ENCODE results near the gene ALCAM.

ALCAM gene

DNA sequence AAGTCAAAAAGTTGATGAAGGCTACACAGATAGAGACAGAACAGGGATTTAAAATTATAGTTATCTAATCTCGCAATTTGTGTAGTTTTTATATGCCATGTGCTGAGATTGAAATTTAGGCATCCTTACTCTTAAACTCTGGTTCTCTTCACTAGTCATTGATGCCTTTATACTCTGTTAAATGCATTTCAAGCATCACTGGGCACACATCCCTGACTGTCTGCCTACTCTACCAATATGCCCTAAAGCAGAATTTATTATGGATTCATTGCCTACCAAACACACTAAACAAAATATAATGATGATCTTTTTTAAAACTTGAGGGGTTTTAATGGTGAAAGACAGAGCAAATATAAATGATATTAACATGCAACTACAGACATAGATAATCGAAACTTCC lies 10.3 kb upstream of the ALCAM start:
- H3K27ac ChIP-seq (ENCODE audit: low read depth, low read length): no peak overlapping the region
- peaks cover 18% of the 10 kb centered on the region; the same call in 1 of the 2 replicates for H3K4me1 ChIP-seq (ENCODE audit: control insufficient read depth, insufficient read depth, low read length)
- no peak overlapping the region for H3K4me3 ChIP-seq (ENCODE audit: low read depth, low read length)
- no peak overlapping the region for H3K9ac ChIP-seq (ENCODE audit: low read length)
- H3K9me3 ChIP-seq (ENCODE audit: control insufficient read depth, insufficient read depth, low read depth, low read length): no peaks in the 10 kb centered on the region
- H3K36me3 ChIP-seq (ENCODE audit: control insufficient read depth, insufficient read depth, low read length): no peaks in the 10 kb centered on the region
- peaks cover 18% of the 10 kb centered on the region; the same call in 1 of the 2 replicates for H3K27me3 ChIP-seq (ENCODE audit: control insufficient read depth, insufficient read depth, low read length)

DNA sequence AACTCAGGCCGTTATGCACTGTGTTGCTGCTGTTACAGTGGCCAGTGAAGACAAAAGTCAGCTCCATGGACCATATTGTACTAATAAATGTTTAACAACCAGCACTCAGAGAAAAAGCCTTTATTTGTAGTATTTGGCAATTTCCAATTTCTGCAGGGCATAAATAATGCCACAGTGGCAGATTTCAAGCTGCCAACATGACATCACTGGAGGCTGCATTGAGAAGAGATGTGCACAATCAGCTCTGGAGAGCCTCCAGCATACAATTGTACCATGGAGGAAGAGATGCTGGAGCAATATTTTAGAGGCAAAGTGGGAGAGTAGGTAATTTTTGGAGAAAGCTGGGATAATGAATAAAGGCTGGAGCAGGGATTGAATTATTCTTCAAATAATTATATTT lies 9.7 kb upstream of the ALCAM start:
- peaks cover 18% of the 10 kb centered on the region; the same call in 1 of the 2 replicates for H3K4me1 ChIP-seq (ENCODE audit: control insufficient read depth, insufficient read depth, low read length)
- no peaks in the 10 kb centered on the region for H3K9me3 ChIP-seq (ENCODE audit: control insufficient read depth, insufficient read depth, low read depth, low read length)
- no peak overlapping the region for H3K27ac ChIP-seq (ENCODE audit: low read depth, low read length)

GRCh38 chr3:105359098-105359762 lies 7.5 kb upstream of the ALCAM start:
- H3K27me3 ChIP-seq (ENCODE audit: control insufficient read depth, insufficient read depth, low read length): peaks cover 3% of the 10 kb centered on the region; the same call in 1 of the 2 replicates
- H3K4me1 ChIP-seq (ENCODE audit: control insufficient read depth, insufficient read depth, low read length): peaks cover 24% of the 10 kb centered on the region
- no peaks in the 10 kb centered on the region for H3K36me3 ChIP-seq (ENCODE audit: control insufficient read depth, insufficient read depth, low read length)
- no peaks in the 10 kb centered on the region for H3K9me3 ChIP-seq (ENCODE audit: control insufficient read depth, insufficient read depth, low read depth, low read length)
- no peak overlapping the region for H3K9ac ChIP-seq (ENCODE audit: low read length)
- H3K4me3 ChIP-seq (ENCODE audit: low read depth, low read length): no peak overlapping the region
- H3K27ac ChIP-seq (ENCODE audit: low read depth, low read length): no peak overlapping the region

More for the DNA sequence above, 9.7 kb upstream of the ALCAM start:
- Histone ChIP-seq H3K36me3 (ENCODE audit: control insufficient read depth, insufficient read depth, low read length) (no peaks in the 10 kb centered on the region), H3K4me3 (ENCODE audit: low read depth, low read length) (no peak overlapping the region), H3K27me3 (ENCODE audit: control insufficient read depth, insufficient read depth, low read length) (peaks cover 18% of the 10 kb centered on the region; the same call in 1 of the 2 replicates), H3K9ac (ENCODE audit: low read length) (no peak overlapping the region)

- H3K27ac ChIP-seq (ENCODE audit: low read depth, low read length): no peak overlapping the region
Measured at GRCh38 chr3:105360003-105360402, 6.7 kb upstream of the ALCAM start.

DNA sequence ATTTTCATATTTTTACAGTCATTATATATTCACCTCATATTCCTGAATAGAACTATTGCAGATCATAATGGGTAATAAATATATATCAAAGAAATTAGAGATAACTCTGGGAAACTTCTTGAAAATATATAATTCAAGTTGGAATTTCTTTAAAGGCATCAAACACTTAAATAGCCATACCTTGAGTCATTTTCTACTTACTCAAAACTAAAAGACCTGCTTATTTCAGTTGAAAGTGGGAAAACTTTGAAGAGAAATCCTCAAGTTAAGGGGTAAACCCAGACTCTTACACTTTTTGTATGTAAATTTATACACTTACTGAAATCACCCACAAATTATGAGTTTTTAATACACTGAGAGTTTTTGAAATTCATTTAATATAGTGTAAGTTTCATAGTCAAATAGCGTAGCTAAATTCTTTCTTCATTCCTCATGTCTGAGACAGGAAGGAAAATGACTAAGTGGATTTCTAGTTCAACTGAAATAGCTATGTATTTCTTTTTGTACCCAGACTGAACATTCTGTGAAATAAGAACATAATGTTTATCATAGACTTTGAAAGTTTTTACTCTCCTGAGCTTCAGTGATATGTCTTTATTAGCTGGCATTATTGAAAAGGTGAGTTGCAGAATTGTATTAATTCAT lies 4.6 kb upstream of the ALCAM start:
- Histone ChIP-seq H3K27ac (ENCODE audit: low read depth, low read length) (no peak overlapping the region), H3K36me3 (ENCODE audit: control insufficient read depth, insufficient read depth, low read length) (no peaks in the 10 kb centered on the region), H3K4me3 (ENCODE audit: low read depth, low read length) (no peak overlapping the region), H3K27me3 (ENCODE audit: control insufficient read depth, insufficient read depth, low read length) (0 out of 2 replicates have a peak, but pooled peaks cover 1% of the 10 kb centered on the region), H3K4me1 (ENCODE audit: control insufficient read depth, insufficient read depth, low read length) (peaks cover 19% of the 10 kb centered on the region), H3K9me3 (ENCODE audit: control insufficient read depth, insufficient read depth, low read depth, low read length) (no peaks in the 10 kb centered on the region), H3K9ac (ENCODE audit: low read length) (no peak overlapping the region)

More at GRCh38 chr3:105360003-105360402, 6.7 kb upstream of the ALCAM start:
- H3K36me3 ChIP-seq (ENCODE audit: control insufficient read depth, insufficient read depth, low read length): no peaks in the 10 kb centered on the region
- H3K9me3 ChIP-seq (ENCODE audit: control insufficient read depth, insufficient read depth, low read depth, low read length): no peaks in the 10 kb centered on the region
- H3K4me3 ChIP-seq (ENCODE audit: low read depth, low read length): no peak overlapping the region
- H3K27me3 ChIP-seq (ENCODE audit: control insufficient read depth, insufficient read depth, low read length): peaks cover 1% of the 10 kb centered on the region; the same call in 1 of the 2 replicates
- H3K9ac ChIP-seq (ENCODE audit: low read length): no peak overlapping the region
- peaks cover 26% of the 10 kb centered on the region for H3K4me1 ChIP-seq (ENCODE audit: control insufficient read depth, insufficient read depth, low read length)

DNA sequence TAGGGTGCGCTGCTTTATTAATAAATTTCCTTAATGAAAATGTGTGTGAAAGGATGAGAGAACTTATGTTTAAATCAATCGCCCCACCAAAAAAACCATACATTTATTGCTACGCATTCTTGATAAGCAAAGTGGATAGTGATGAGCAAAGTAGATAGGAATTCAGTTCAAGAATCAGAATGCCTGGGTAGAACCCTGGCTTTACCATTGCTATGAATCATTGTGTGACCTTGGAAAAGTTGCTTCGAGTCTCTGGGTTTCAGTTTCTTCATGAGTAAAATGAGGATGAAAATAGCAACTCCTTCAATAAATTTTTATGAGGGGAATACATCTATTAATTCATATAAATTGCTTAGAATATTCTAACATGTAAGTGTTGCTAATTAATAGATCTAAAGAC lies 2.6 kb upstream of the ALCAM start:
- H3K4me1 ChIP-seq (ENCODE audit: control insufficient read depth, insufficient read depth, low read length): peaks cover 18% of the 10 kb centered on the region
- H3K4me3 ChIP-seq (ENCODE audit: low read depth, low read length): no peak overlapping the region
- H3K27ac ChIP-seq (ENCODE audit: low read depth, low read length): no peak overlapping the region
- H3K36me3 ChIP-seq (ENCODE audit: control insufficient read depth, insufficient read depth, low read length): no peaks in the 10 kb centered on the region
- H3K9me3 ChIP-seq (ENCODE audit: control insufficient read depth, insufficient read depth, low read depth, low read length): no peaks in the 10 kb centered on the region
- peaks cover 17% of the 10 kb centered on the region for H3K27me3 ChIP-seq (ENCODE audit: control insufficient read depth, insufficient read depth, low read length)
- no peak overlapping the region for H3K9ac ChIP-seq (ENCODE audit: low read length)

GRCh38 chr3:105365081-105365390 lies 1.7 kb upstream of the ALCAM start:
- Histone ChIP-seq H3K4me3 (ENCODE audit: low read depth, low read length) (peak overlapping the region; percentile 98), H3K9ac (ENCODE audit: low read length) (peak overlapping the region; percentile 58)

GRCh38 chr3:105365391-105366325 lies 1.1 kb upstream of the ALCAM start:
- peak overlapping the region; percentile 27; the same call in 1 of the 2 replicates for H3K27ac ChIP-seq (ENCODE audit: low read depth, low read length)
- H3K36me3 ChIP-seq (ENCODE audit: control insufficient read depth, insufficient read depth, low read length): no peaks in the 10 kb centered on the region
- H3K4me3 ChIP-seq (ENCODE audit: low read depth, low read length): peak overlapping the region; percentile 98
- no peaks in the 10 kb centered on the region for H3K9me3 ChIP-seq (ENCODE audit: control insufficient read depth, insufficient read depth, low read depth, low read length)
- H3K27me3 ChIP-seq (ENCODE audit: control insufficient read depth, insufficient read depth, low read length): peaks cover 29% of the 10 kb centered on the region
- peaks cover 19% of the 10 kb centered on the region for H3K4me1 ChIP-seq (ENCODE audit: control insufficient read depth, insufficient read depth, low read length)
- H3K9ac ChIP-seq (ENCODE audit: low read length): peak overlapping the region; percentile 58

More at GRCh38 chr3:105365081-105365390, 1.7 kb upstream of the ALCAM start:
- no peaks in the 10 kb centered on the region for H3K36me3 ChIP-seq (ENCODE audit: control insufficient read depth, insufficient read depth, low read length)
- no peak overlapping the region; the same call in 1 of the 2 replicates for H3K27ac ChIP-seq (ENCODE audit: low read depth, low read length)
- peaks cover 16% of the 10 kb centered on the region for H3K4me1 ChIP-seq (ENCODE audit: control insufficient read depth, insufficient read depth, low read length)
- no peaks in the 10 kb centered on the region for H3K9me3 ChIP-seq (ENCODE audit: control insufficient read depth, insufficient read depth, low read depth, low read length)
- peaks cover 26% of the 10 kb centered on the region for H3K27me3 ChIP-seq (ENCODE audit: control insufficient read depth, insufficient read depth, low read length)

DNA sequence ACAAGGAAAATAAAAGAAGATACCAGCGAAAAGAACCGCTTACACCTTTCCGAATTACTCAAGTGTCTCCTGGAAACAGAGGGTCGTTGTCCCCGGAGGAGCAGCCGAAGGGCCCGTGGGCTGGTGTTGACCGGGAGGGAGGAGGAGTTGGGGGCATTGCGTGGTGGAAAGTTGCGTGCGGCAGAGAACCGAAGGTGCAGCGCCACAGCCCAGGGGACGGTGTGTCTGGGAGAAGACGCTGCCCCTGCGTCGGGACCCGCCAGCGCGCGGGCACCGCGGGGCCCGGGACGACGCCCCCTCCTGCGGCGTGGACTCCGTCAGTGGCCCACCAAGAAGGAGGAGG lies 325 bp downstream of the ALCAM start:
- peak overlapping the region; percentile 83 for H3K9ac ChIP-seq (ENCODE audit: low read length)
- peaks cover 29% of the 10 kb centered on the region for H3K27me3 ChIP-seq (ENCODE audit: control insufficient read depth, insufficient read depth, low read length)
- H3K4me3 ChIP-seq (ENCODE audit: low read depth, low read length): peak overlapping the region; percentile 98
- H3K36me3 ChIP-seq (ENCODE audit: control insufficient read depth, insufficient read depth, low read length): no peaks in the 10 kb centered on the region
- peaks cover 19% of the 10 kb centered on the region for H3K4me1 ChIP-seq (ENCODE audit: control insufficient read depth, insufficient read depth, low read length)
- H3K9me3 ChIP-seq (ENCODE audit: control insufficient read depth, insufficient read depth, low read depth, low read length): no peaks in the 10 kb centered on the region
- no peak overlapping the region for H3K27ac ChIP-seq (ENCODE audit: low read depth, low read length)

GRCh38 chr3:105367406-105368213 lies 901 bp downstream of the ALCAM start:
- peaks cover 19% of the 10 kb centered on the region for H3K4me1 ChIP-seq (ENCODE audit: control insufficient read depth, insufficient read depth, low read length)
- H3K36me3 ChIP-seq (ENCODE audit: control insufficient read depth, insufficient read depth, low read length): no peaks in the 10 kb centered on the region
- H3K4me3 ChIP-seq (ENCODE audit: low read depth, low read length): peak overlapping the region; percentile 98
- peak overlapping the region; percentile 83 for H3K9ac ChIP-seq (ENCODE audit: low read length)
- peaks cover 29% of the 10 kb centered on the region for H3K27me3 ChIP-seq (ENCODE audit: control insufficient read depth, insufficient read depth, low read length)
- H3K9me3 ChIP-seq (ENCODE audit: control insufficient read depth, insufficient read depth, low read depth, low read length): no peaks in the 10 kb centered on the region
- no peak overlapping the region for H3K27ac ChIP-seq (ENCODE audit: low read depth, low read length)
